ENCODE measurements around the gene KIAA0586. TPM values are rescaled to one million over a fixed set of nuclear protein-coding genes. Genes with fewer than 3 reads are reported as not detected.
"Not testable (repeated sequence)": the region's sequence is repeated elsewhere in the genome, so short reads cannot be mapped to it uniquely, and the experiment has no call there.

KIAA0586 gene
- total and polyA plus RNA-seq, 8 donors = 3.9 to 12.4 (median 5.4) TPM

DNA sequence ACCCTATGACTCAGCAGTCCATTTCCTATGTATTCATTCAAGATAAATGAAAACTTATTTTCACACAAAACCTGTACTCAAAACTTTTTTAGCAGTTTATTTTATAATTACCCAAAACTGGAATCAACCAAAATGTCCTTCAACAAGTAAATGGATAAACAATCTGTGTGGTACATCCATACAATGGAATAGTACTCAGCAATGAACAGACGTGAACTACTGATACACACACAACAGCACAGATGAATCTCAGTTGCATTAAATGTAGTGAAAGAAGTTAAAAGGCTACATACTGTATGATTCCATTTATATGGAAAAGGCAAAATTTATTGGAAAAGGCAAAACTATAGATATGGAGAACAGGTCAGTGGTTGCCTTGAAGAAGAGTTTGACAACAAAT lies 90.1 kb downstream of the KIAA0586 start:
- Histone ChIP-seq H3K27ac (no peak overlapping the region), H3K9me3 (no peaks in the 10 kb centered on the region), H3K4me3 (no peak overlapping the region), H3K4me1 (no peaks in the 10 kb centered on the region), H3K27me3 (no peaks in the 10 kb centered on the region), H3K36me3 (peaks cover 0 to 6% (median 0%) of the 10 kb centered on the region in 3 donors)
- intact Hi-C loops (cut with DNase I) = no loop called here
- TF ChIP-seq CTCF (IDR thresholded peaks at IDR 0.05) = no peak
- DNase-seq (no peak), FAIRE-seq (no peak), ATAC-seq (no peak)
- 98 to 100% methylated on average over 1 of the region's 1 CpG for WGBS, 2 donors

GRCh38 chr14:58525691-58526090 lies 98.2 kb downstream of the KIAA0586 start:
- ATAC-seq; FAIRE-seq; H3K4me1 ChIP-seq; H3K27me3 ChIP-seq; H3K9me3 ChIP-seq; DNase-seq; H3K27ac ChIP-seq; H3K4me3 ChIP-seq; intact Hi-C loops (cut with DNase I); H3K36me3 ChIP-seq: not testable (repeated sequence)
- 95 to 98% methylated on average over 10 of the region's 10 CpGs for WGBS, 2 donors

DNA sequence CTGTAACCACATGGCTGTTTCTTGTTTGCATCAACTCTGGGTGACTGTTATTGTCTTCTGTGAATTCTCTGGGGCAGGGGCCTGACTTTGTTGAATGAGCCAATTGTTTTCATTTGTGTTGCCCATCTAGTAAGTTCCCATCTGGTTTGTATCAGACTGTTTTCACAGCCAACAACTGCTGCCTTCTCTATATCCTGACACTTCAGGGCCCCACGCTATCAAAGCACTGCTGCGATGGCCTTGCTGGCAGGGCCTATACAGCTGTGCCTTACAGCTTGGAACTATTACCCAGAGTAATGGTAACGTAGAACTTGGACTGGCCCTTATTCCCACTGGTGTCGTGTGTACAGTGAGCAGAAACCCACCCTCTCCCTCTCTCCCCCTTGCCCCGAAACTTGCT lies 105.9 kb downstream of the KIAA0586 start:
- Histone ChIP-seq H3K4me1 (peaks cover 0 to 7% (median 5%) of the 10 kb centered on the region in 3 donors), H3K27me3 (no peaks in the 10 kb centered on the region), H3K9me3 (no peaks in the 10 kb centered on the region), H3K36me3 (no peaks in the 10 kb centered on the region), H3K4me3 (no peak overlapping the region), H3K27ac (peak overlapping the region in 2 of 4 donors; percentile 31 to 59)
- ATAC-seq (peak in 3 of 4 donors; percentile 26 to 34 (median 29)), FAIRE-seq (no peak), DNase-seq (no peak)
- 66 to 68% methylated on average over 5 of the region's 5 CpGs for WGBS, 2 donors
- intact Hi-C loops (cut with DNase I) = no loop called here
- TF ChIP-seq CTCF (IDR thresholded peaks at IDR 0.05) = no peak

DNA sequence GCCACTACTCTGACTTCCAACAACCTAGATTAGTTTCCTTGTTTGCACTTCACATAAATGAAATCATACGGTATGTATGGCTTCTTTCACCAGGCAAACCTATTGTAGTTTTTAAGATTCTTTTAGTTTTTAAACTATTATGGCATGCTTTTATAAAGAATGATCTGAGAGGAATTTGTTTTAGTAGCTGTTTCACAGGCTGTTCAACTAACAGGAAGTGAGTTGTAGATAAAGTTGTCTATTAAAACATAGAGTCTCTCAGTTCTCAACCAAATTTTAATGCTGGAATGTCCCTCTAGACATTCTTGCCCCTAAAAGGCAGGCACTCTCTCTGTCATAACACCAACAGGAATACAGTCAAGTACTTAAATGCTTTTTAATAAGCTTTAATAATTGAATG lies 107.5 kb downstream of the KIAA0586 start:
- Histone ChIP-seq H3K4me3 (no peak overlapping the region), H3K4me1 (peaks cover 0 to 7% (median 5%) of the 10 kb centered on the region in 3 donors), H3K27ac (peak overlapping the region in 1 of 4 donors; percentile 40), H3K9me3 (no peaks in the 10 kb centered on the region), H3K27me3 (no peaks in the 10 kb centered on the region), H3K36me3 (no peaks in the 10 kb centered on the region)
- no peak for FAIRE-seq
- ATAC-seq = peak in 1 of 4 donors; percentile 50
- no peak for DNase-seq
- TF ChIP-seq CTCF (IDR thresholded peaks at IDR 0.05) = no peak
- WGBS, 2 donors = 48 to 58% methylated on average over 1 of the region's 1 CpG
- intact Hi-C loops (cut with DNase I) = no loop called here

DNA sequence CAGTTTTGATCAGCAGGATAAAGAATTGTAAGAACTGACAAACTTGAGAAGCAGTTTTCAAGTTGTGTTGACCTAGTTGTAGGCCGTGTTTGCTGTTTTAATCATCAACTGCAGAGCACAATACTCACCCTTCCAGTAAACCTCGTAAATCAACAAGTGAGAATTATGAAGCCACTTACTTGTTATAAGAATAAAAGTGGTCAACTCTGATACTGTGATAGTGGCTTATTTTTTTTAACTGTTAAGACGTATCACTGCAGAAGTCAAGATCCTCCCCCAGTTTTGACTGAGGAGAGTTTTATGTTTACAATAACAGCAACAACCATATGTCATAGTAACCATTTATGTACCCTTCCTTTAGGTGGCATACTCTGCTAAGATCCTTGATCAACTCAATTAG lies 109.5 kb downstream of the KIAA0586 start:
- Histone ChIP-seq H3K4me1 (peaks cover 0 to 7% (median 5%) of the 10 kb centered on the region in 3 donors), H3K9me3 (no peaks in the 10 kb centered on the region), H3K36me3 (no peaks in the 10 kb centered on the region), H3K27ac (no peak overlapping the region), H3K4me3 (no peak overlapping the region), H3K27me3 (no peaks in the 10 kb centered on the region)
- ATAC-seq = no peak
- DNase-seq = no peak
- 66 to 77% methylated on average over 3 of the region's 3 CpGs for WGBS, 2 donors
- no peak for FAIRE-seq
- no peak for TF ChIP-seq CTCF (IDR thresholded peaks at IDR 0.05)
- intact Hi-C loops (cut with DNase I) = no loop called here
